ACHN (cell line): ENCODE data around the gene SRSF4.
"Not testable (repeated sequence)": the region's sequence is repeated elsewhere in the genome, so short reads cannot be mapped to it uniquely, and the experiment has no call there.

Experiments
- DNase-seq: peaks from one replicate; pipeline ENCODE4 v3.0.0-alpha.2; 2015
- in situ Hi-C: cut with HindIII; loops from 2 replicates; pipeline ENCODE4 v1.10.0; 2017; ENCODE audit warnings: low sequenced_read_pairs, low pct_ligation_motif_present, low pct_unique_long_range_greater_than_20kb

SRSF4 gene

GRCh38 chr1:29119121-29119929 lies 62.4 kb downstream of the SRSF4 start:
- DNase-seq, result no peak
- in situ Hi-C loops, result no loop called here

- DNase-seq, result no peak
- in situ Hi-C loops, result no loop called here
These were observed 64.3 kb downstream of the SRSF4 start for GRCh38 chr1:29117381-29117780.

GRCh38 chr1:29114654-29115053 lies 67.0 kb downstream of the SRSF4 start:
- no peak for DNase-seq
- in situ Hi-C loops, result no loop called here

- DNase-seq, result no peak
- in situ Hi-C loops, result no loop called here
These were observed 68.1 kb downstream of the SRSF4 start for GRCh38 chr1:29113413-29114117.

GRCh38 chr1:29112705-29113412 lies 68.8 kb downstream of the SRSF4 start:
- DNase-seq, result no peak
- in situ Hi-C loops, result no loop called here

- DNase-seq, in situ Hi-C loops: not testable (repeated sequence)
These were observed 73.7 kb downstream of the SRSF4 start for GRCh38 chr1:29108041-29108440.

GRCh38 chr1:29105822-29106221 lies 75.9 kb downstream of the SRSF4 start:
- no peak for DNase-seq
- in situ Hi-C loops, result no loop called here

GRCh38 chr1:29100487-29100886 lies 81.2 kb downstream of the SRSF4 start:
- no peak for DNase-seq
- in situ Hi-C loops, result no loop called here

- no peak for DNase-seq
- in situ Hi-C loops, result no loop called here
These were observed 82.4 kb downstream of the SRSF4 start for GRCh38 chr1:29099286-29099685.
